PC-9 (cell line): ENCODE data around the gene FAM53A. TPM values are rescaled to one million over a fixed set of nuclear protein-coding genes. Genes with fewer than 3 reads are reported as not detected.

Source experiments
- BruUV-seq: library from RNA; stranded (reverse); fragments of 400-500 nt; replicated peaks from 2 replicates; lab custom pipeline; 2021; lab: Mats Ljungman, UMichigan
- CTCF ChIA-PET: fragments of 300-600 bp; sonication (Branson Sonifier 250); formaldehyde crosslinking; loops from one replicate; lab custom pipeline; 2022; ENCODE audit warnings: antibody characterized with exemption; lab: Charles Lee
- POLR2A ChIA-PET: fragments of 300-600 bp; sonication (Branson Sonifier 250); formaldehyde crosslinking; loops from one replicate; lab custom pipeline; 2022; ENCODE audit warnings: antibody characterized with exemption; ENCODE audit not compliant: unreplicated experiment; lab: Charles Lee
- DNase-seq, 2 experiments: peaks; one replicate each; pipeline versions ENCODE4 v3.0.0 to v3.0.0-alpha.2; 2015 to 2022; ENCODE audit warnings: mixed read lengths in 1 of 2
- H2AFZ ChIP-seq: fragments of 200-600 bp; sonication (generic); 2 replicates; pipeline ENCODE4 v1.8.1; 2017; ENCODE audit warnings: antibody characterized with exemption
- H3F3A ChIP-seq: fragments of 200-600 bp; sonication (generic); 2 replicates; pipeline ENCODE4 v1.8.1; 2017; ENCODE audit warnings: antibody characterized with exemption, mild to moderate bottlenecking, low read depth; ENCODE audit not compliant: insufficient read depth
- H3K27ac ChIP-seq: fragments of 200-600 bp; sonication (generic); 2 replicates; pipeline ENCODE4 v1.6.1; 2016; ENCODE audit warnings: mixed run types
- H3K27me3 ChIP-seq: fragments of 200-600 bp; sonication (generic); 2 replicates; pipeline ENCODE4 v1.6.1; 2016; ENCODE audit warnings: low read depth, mixed run types; ENCODE audit not compliant: insufficient read depth
- H3K36me3 ChIP-seq: fragments of 200-600 bp; sonication (generic); 2 replicates; pipeline ENCODE4 v1.6.1; 2016; ENCODE audit warnings: low read depth, mixed run types
- H3K4me1 ChIP-seq: fragments of 200-600 bp; sonication (generic); replicated peaks from 2 replicates; pipeline ENCODE4 v1.6.1; 2016; ENCODE audit warnings: mixed run types; ENCODE audit not compliant: insufficient read depth
- H3K4me2 ChIP-seq: fragments of 200-600 bp; sonication (generic); 2 replicates; pipeline ENCODE4 v1.6.1; 2017; ENCODE audit warnings: mixed run types
- H3K4me3 ChIP-seq: fragments of 200-600 bp; sonication (generic); 2 replicates; pipeline ENCODE4 v1.6.1; 2016; ENCODE audit warnings: mixed run types
- H3K79me2 ChIP-seq: fragments of 200-600 bp; sonication (generic); 2 replicates; pipeline ENCODE4 v1.6.1; 2017; ENCODE audit warnings: low read depth, mixed run types
- H3K9me2 ChIP-seq: fragments of 200-600 bp; sonication (generic); 2 replicates; pipeline ENCODE4 v1.8.1; 2017; ENCODE audit warnings: mild to moderate bottlenecking; ENCODE audit not compliant: insufficient read depth
- H3K9me3 ChIP-seq: fragments of 200-600 bp; sonication (generic); 2 replicates; pipeline ENCODE4 v1.8.1; 2016; ENCODE audit warnings: low read depth; ENCODE audit not compliant: insufficient read depth
- H4K20me1 ChIP-seq: fragments of 200-600 bp; sonication (generic); 2 replicates; pipeline ENCODE4 v1.8.1; 2017; ENCODE audit not compliant: insufficient read depth
- CTCF ChIP-seq: fragments of 200-600 bp; sonication (generic); conservative IDR thresholded peaks from 2 replicates; pipeline ENCODE4 v1.6.1; 2017; ENCODE audit warnings: mixed run types, antibody characterized with exemption, mild to moderate bottlenecking, moderate library complexity
- EZH2 ChIP-seq: fragments of 200-600 bp; sonication (generic); IDR thresholded peaks from 2 replicates; pipeline ENCODE4 v1.8.0; 2017; ENCODE audit warnings: antibody characterized with exemption, low read depth
- intact Hi-C: fragments of 100-400 bp; cut with micrococcal nuclease; formaldehyde crosslinking; loops from one replicate; pipeline ENCODE4 v1.10.0; 2022; ENCODE audit not compliant: unreplicated experiment
- total RNA-seq: library from RNA; stranded (reverse); gene quantifications from 2 replicates; pipeline ENCODE4 v1.2.3, GENCODE V29; 2021

Gene FAM53A
- total RNA-seq, 1 experiment from 2014 or later = 4.0 TPM

GRCh38 chr4:1614854-1615595 is 69.1 kb downstream of the FAM53A start:
- Histone ChIP-seq H4K20me1 (no peaks in the 10 kb centered on the region; the same call in none of the 2 replicates), H3K4me2 (no peak overlapping the region), H2AFZ (no peak overlapping the region), H3F3A (no peaks in the 10 kb centered on the region), H3K9me2 (no peaks in the 10 kb centered on the region), H3K79me2 (no peaks in the 10 kb centered on the region), H3K27me3 (peaks cover 37% of the 10 kb centered on the region), H3K4me3 (no peak overlapping the region), H3K27ac (no peak overlapping the region), H3K36me3 (no peaks in the 10 kb centered on the region), H3K4me1 (no peaks in the 10 kb centered on the region), H3K9me3 (no peaks in the 10 kb centered on the region)
- ChIA-PET POLR2A (no interaction called here), CTCF (no interaction called here)
- no peak for TF ChIP-seq CTCF
- TF ChIP-seq EZH2 = no peak
- no TSS peak for BruUV-seq
- no peak for DNase-seq
- intact Hi-C loops = no loop called here

- Histone ChIP-seq H3K4me3 (no peak overlapping the region), H3K27me3 (peaks cover 35% of the 10 kb centered on the region), H3K36me3 (no peaks in the 10 kb centered on the region), H3F3A (no peaks in the 10 kb centered on the region), H3K27ac (no peak overlapping the region), H3K9me3 (no peaks in the 10 kb centered on the region), H2AFZ (no peak overlapping the region), H3K79me2 (no peaks in the 10 kb centered on the region), H4K20me1 (no peaks in the 10 kb centered on the region; the same call in none of the 2 replicates), H3K4me2 (no peak overlapping the region), H3K4me1 (no peaks in the 10 kb centered on the region), H3K9me2 (no peaks in the 10 kb centered on the region)
- no peak for TF ChIP-seq CTCF
- DNase-seq = no peak
- intact Hi-C loops = no loop called here
- ChIA-PET POLR2A (no interaction called here), CTCF (no interaction called here)
- BruUV-seq = no TSS peak
Observed at GRCh38 chr4:1614502-1614853, 69.6 kb downstream of the FAM53A start.

- no peaks in the 10 kb centered on the region; the same call in none of the 2 replicates for H4K20me1 ChIP-seq
- no peak for DNase-seq
- H3K36me3 ChIP-seq = no peaks in the 10 kb centered on the region
- no peak overlapping the region for H3K27ac ChIP-seq
- no TSS peak for BruUV-seq
- no peaks in the 10 kb centered on the region for H3K9me2 ChIP-seq
- intact Hi-C loops = no loop called here
- TF ChIP-seq EZH2 = no peak
- no peak for TF ChIP-seq CTCF
- no peaks in the 10 kb centered on the region for H3F3A ChIP-seq
- no peak overlapping the region for H3K4me3 ChIP-seq
- H3K4me2 ChIP-seq = no peak overlapping the region
- no peaks in the 10 kb centered on the region for H3K4me1 ChIP-seq
- no peaks in the 10 kb centered on the region for H3K9me3 ChIP-seq
- H3K79me2 ChIP-seq = no peaks in the 10 kb centered on the region
- no peak overlapping the region for H2AFZ ChIP-seq
- ChIA-PET POLR2A (no interaction called here), CTCF (no interaction called here)
- peaks cover 31% of the 10 kb centered on the region for H3K27me3 ChIP-seq
Observed at GRCh38 chr4:1614049-1614448, 70.1 kb downstream of the FAM53A start.
